ENCODE data around the gene SNHG17. TPM values are rescaled to one million over a fixed set of nuclear protein-coding genes. Genes with fewer than 3 reads are reported as not detected.

Gene SNHG17
- 169 to 213 TPM (median 197 TPM) in 5 replicates for total RNA-seq (2022; extraction: Qiagen RNA extraction)

DNA sequence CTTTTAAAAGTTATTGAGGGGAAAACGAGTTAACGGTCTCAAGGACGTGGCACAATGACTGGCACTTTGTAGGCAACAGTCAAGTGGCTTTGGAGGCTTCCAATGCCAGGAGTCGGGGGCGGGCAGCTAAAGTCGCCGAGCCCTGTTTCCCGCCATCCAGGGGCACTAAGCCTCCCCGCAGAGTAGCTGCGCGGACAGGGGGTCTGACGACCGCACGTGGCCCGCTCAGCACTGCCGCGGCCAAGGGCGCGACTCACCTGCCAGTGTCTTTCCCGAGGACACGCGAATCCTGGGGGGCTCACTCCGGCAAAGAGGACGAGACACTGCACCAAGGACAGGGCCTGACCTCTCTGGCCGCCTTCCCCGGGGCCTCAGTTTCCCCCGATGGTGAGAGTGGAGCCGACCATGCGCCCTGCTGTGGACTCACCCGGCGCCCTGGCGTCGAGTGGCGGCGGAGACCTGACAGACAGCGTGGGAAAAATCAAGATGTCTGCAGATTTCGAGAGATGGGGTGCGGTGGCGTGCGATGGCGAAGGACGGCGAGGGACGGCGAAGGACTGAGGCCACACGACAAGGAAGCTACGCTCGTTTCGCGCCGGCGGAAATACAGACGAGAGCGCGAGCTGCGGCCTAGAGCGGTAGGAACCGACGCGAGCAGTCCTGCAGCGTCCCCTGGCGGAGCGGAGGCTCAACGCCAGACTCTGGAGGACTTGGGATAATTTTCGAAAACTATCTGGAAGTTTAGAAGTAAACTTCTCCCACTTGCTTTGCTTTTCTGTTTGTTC, at the start of gene SNHG17:
TSS of gene SNHG17 (minus strand) at position 559 of the 785 bp plus-strand sequence.

DNA sequence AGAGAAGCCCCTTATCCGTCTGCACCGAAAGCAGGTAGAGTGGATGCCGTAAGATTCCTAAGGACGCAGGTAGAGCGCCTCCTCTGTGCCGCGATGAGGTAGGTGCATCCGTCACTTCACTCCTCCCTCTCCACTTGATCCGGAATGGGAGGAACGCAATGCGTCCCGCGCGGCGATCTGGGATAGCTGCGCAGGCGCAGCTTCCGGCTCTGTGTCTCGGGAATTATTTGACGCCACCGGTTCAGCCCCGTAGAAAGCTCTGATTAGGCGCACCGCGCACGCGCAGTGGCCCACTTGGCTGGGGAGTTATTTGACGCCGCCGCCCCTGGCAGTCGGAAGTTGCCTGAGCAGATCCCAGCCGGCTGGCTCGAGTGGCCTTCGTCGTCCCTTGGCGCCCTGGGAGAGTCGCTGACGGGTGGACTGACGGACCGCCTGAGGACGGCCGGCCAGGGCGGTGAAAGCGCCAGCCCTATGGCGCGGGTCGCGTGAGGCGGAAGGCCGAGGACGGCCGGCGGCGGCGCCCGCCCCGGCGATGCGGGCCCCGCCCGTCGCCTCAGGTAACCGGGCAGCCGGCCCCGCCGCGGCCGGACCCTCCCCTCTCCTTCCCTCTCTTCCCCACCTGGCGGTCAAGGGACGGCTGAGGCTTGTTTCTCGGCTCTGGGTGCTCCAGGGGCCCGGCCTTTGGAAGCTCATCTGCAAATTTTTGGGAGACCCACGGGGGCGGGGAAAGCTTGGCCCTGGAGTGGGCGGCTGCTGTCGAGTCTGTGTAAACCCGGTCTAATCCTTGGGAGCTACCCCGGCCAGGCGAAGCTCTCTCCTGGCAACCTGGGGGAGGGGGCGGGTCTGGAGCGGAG, 37.6 kb upstream of the SNHG17 start, which contains the start of gene RALGAPB:
TSS of gene RALGAPB (plus strand) at position 331 of the 854 bp plus-strand sequence. CDS start 15,590 bp downstream, outside the sequence.

Other genes starting within 250 kb of the SNHG17 start
- 0.08 to 0.23 TPM (median 0.15 TPM) in 5 replicates for gene KIAA1755, start 174.6 kb downstream of the SNHG17 start, total RNA-seq (2022; extraction: Qiagen RNA extraction)
- not detected in 5 replicates for gene BPI, start 131.2 kb downstream of the SNHG17 start, total RNA-seq (2022; extraction: Qiagen RNA extraction)
- gene LBP, start 88.8 kb downstream of the SNHG17 start, total RNA-seq (2022; extraction: Qiagen RNA extraction): 0.81 to 1.6 TPM (median 1.3 TPM) in 5 replicates
- 12.5 to 20.5 TPM (median 18.3 TPM) in 5 replicates for gene RALGAPB, start 37.5 kb upstream of the SNHG17 start, total RNA-seq (2022; extraction: Qiagen RNA extraction)
- not detected in 5 replicates for gene ADIG, start 145.9 kb upstream of the SNHG17 start, total RNA-seq (2022; extraction: Qiagen RNA extraction)
- gene ARHGAP40, start 166.5 kb upstream of the SNHG17 start, total RNA-seq (2022; extraction: Qiagen RNA extraction): 0.08 TPM in 1 of 5 replicates, not detected in the others

All from A549 treated with Hydrocortisone at 1 μM for 4 hours (cell line).